Hematopoietic multipotent progenitor cell treated with erythropoietin and hydrocortisone succinate and interleukin-3 and kit ligand, for 8 days (in vitro differentiated cells): ENCODE data around the gene NSUN6.

Experiments used
- DNase-seq: peaks from one replicate; pipeline ENCODE4 v3.0.0-alpha.2; 2015

NSUN6 gene

GRCh38 chr10:18497806-18498369 lies 153.5 kb downstream of the NSUN6 start:
- DNase-seq: no peak
